ENCODE measurements around the gene RPL35.

The RPL35 gene

GRCh38 chr9:124875501-124875900 is 13.7 kb upstream of the RPL35 start:
- DNase-seq: no peak

GRCh38 chr9:124873664-124874063 is 11.9 kb upstream of the RPL35 start:
- no peak for DNase-seq

GRCh38 chr9:124871156-124871561 is 9.4 kb upstream of the RPL35 start:
- no peak for DNase-seq

GRCh38 chr9:124870723-124871122 is 9.0 kb upstream of the RPL35 start:
- DNase-seq: no peak

- DNase-seq: peak; percentile 85 to 89
Measured at GRCh38 chr9:124869986-124870560, 8.3 kb upstream of the RPL35 start.

GRCh38 chr9:124869466-124869985 is 7.8 kb upstream of the RPL35 start:
- DNase-seq: peak in 1 of 2 donors; percentile 44

- DNase-seq: peak; percentile 91 to 92
Measured at GRCh38 chr9:124868511-124869465, 7.0 kb upstream of the RPL35 start.

GRCh38 chr9:124863371-124863871 is 1.7 kb upstream of the RPL35 start:
- no peak for DNase-seq

- DNase-seq: no peak
Measured at GRCh38 chr9:124860582-124861341, 995 bp downstream of the RPL35 start.

GRCh38 chr9:124859803-124860581 is 1.8 kb downstream of the RPL35 start:
- no peak for DNase-seq

GRCh38 chr9:124858330-124859046 is 3.3 kb downstream of the RPL35 start:
- no peak for DNase-seq

- no peak for DNase-seq
Measured at GRCh38 chr9:124857533-124858162, 4.1 kb downstream of the RPL35 start.

- DNase-seq: no peak
Measured at GRCh38 chr9:124855944-124856765, 5.6 kb downstream of the RPL35 start.

GRCh38 chr9:124855566-124855943 is 6.2 kb downstream of the RPL35 start:
- DNase-seq: no peak

GRCh38 chr9:124854822-124855221 is 6.9 kb downstream of the RPL35 start:
- DNase-seq: no peak

GRCh38 chr9:124854161-124854560 is 7.6 kb downstream of the RPL35 start:
- DNase-seq: no peak

- no peak for DNase-seq
Measured at GRCh38 chr9:124853605-124854143, 8.1 kb downstream of the RPL35 start.

- DNase-seq: peak; percentile 64 to 74
Measured at GRCh38 chr9:124852829-124853531, 8.8 kb downstream of the RPL35 start, which contains the start of gene WDR38. Gene WDR38 (plus strand): TSS chr9:124853460. CDS start chr9:124853532, 72 bp downstream.

All from activated CD4-positive, alpha-beta T cell treated with anti-CD3 and anti-CD28 coated beads for 4 hours (primary cell).